Lower leg skin (tissue), 4 donors: Measurements from ENCODE around the gene SDK1. TPM values are rescaled to one million over a fixed set of nuclear protein-coding genes. Genes with fewer than 3 reads are reported as not detected.

Source experiments
- DNase-seq, 2 donors: peaks; one replicate each; pipeline ENCODE4 v3.0.0-alpha.2; 2019; ENCODE audit warnings: low spot score in 2 of 2
- H3K4me3 ChIP-seq: fragments of 200-600 bp; sonication (generic); 2 replicates; pipeline ENCODE4 v1.5.1; 2017; ENCODE audit warnings: mild to moderate bottlenecking, low read depth; ENCODE audit not compliant: poor library complexity, severe bottlenecking
- CTCF ChIP-seq, 3 donors: fragments of 450-650 bp; IDR thresholded peaks; one replicate each; pipeline ENCODE4 v1.5.1; 2016; ENCODE audit warnings: antibody characterized with exemption in 3 of 3, mild to moderate bottlenecking in 3 of 3, moderate library complexity in 2 of 3
- POLR2A ChIP-seq, 2 donors: fragments of 450-650 bp; IDR thresholded peaks; one replicate each; pipeline ENCODE4 v1.6.1; 2016 to 2017; ENCODE audit warnings: antibody characterized with exemption in 2 of 2, mild to moderate bottlenecking in 1 of 2, moderate library complexity in 1 of 2
- WGBS, 2 donors: methylation state at CpG; one replicate each; pipeline ENCODE4 v1.1.5; 2018; 5-methylcytosine and 5-hydroxymethylcytosine counted together
- intact Hi-C: fragments of 100-400 bp; cut with DNase I; formaldehyde crosslinking; loops from one replicate; pipeline ENCODE4 v1.15.0; 2023; ENCODE audit warnings: low total_unique reads
- total RNA-seq, 4 donors: library from RNA; depleted of rRNA; stranded (reverse); fragments of >200 nt; gene quantifications; one replicate each; pipeline ENCODE4 v1.1.0, GENCODE V29; 2016

The SDK1 gene
- total RNA-seq, 4 donors from 2014 or later, result 1.9 to 7.2 (median 5.1) TPM

GRCh38 chr7:4014346-4015050, 713.4 kb downstream of the SDK1 start:
- intact Hi-C loops, result no loop called here
- DNase-seq, result peak in 1 of 2 donors; percentile 17
- WGBS, 2 donors, result 74 to 77% methylated on average over 13 of the region's 13 CpGs
- H3K4me3 ChIP-seq, result no peak overlapping the region
- TF ChIP-seq POLR2A (IDR thresholded peaks at IDR 0.05), result no peak

GRCh38 chr7:4015371-4015770, 714.3 kb downstream of the SDK1 start:
- 90 to 92% methylated on average over 8 of the region's 8 CpGs for WGBS, 2 donors
- intact Hi-C loops, result no loop called here
- H3K4me3 ChIP-seq, result no peak overlapping the region
- no peak for TF ChIP-seq CTCF (IDR thresholded peaks at IDR 0.05)
- no peak for TF ChIP-seq POLR2A (IDR thresholded peaks at IDR 0.05)
- peak in 1 of 2 donors; percentile 65 for DNase-seq

GRCh38 chr7:4015996-4016395, 714.9 kb downstream of the SDK1 start:
- intact Hi-C loops, result no loop called here
- DNase-seq, result peak in 1 of 2 donors; percentile 29

GRCh38 chr7:4017081-4017480, 716.0 kb downstream of the SDK1 start:
- DNase-seq, result peak in 1 of 2 donors; percentile 74
- TF ChIP-seq POLR2A (IDR thresholded peaks at IDR 0.05) (no peak), CTCF (IDR thresholded peaks at IDR 0.05) (no peak)
- intact Hi-C loops, result no loop called here
- H3K4me3 ChIP-seq, result no peak overlapping the region
- 94 to 95% methylated on average over 21 of the region's 21 CpGs for WGBS, 2 donors

More at GRCh38 chr7:4015996-4016395, 714.9 kb downstream of the SDK1 start:
- WGBS, 2 donors, result 95 to 97% methylated on average over 10 of the region's 10 CpGs
- TF ChIP-seq CTCF (IDR thresholded peaks at IDR 0.05), result no peak
- H3K4me3 ChIP-seq, result no peak overlapping the region

- 86 to 87% methylated on average over 9 of the region's 9 CpGs for WGBS, 2 donors
- no peak for DNase-seq
- H3K4me3 ChIP-seq, result no peak overlapping the region
- intact Hi-C loops, result no loop called here
- TF ChIP-seq POLR2A (IDR thresholded peaks at IDR 0.05), result no peak
- no peak for TF ChIP-seq CTCF (IDR thresholded peaks at IDR 0.05)
Measured at GRCh38 chr7:4017785-4018184, 716.7 kb downstream of the SDK1 start.

- intact Hi-C loops, result no loop called here
- no peak for TF ChIP-seq CTCF (IDR thresholded peaks at IDR 0.05)
- TF ChIP-seq POLR2A (IDR thresholded peaks at IDR 0.05), result no peak
- 89 to 91% methylated on average over 7 of the region's 7 CpGs for WGBS, 2 donors
- H3K4me3 ChIP-seq, result no peak overlapping the region
- DNase-seq, result no peak
Measured at GRCh38 chr7:4018601-4019316, 717.7 kb downstream of the SDK1 start.
